Thymus (tissue), 11 donors: ENCODE data around the gene MRFAP1. TPM values are rescaled to one million over a fixed set of nuclear protein-coding genes. Genes with fewer than 3 reads are reported as not detected.

Source experiments
- DNase-seq, 9 donors: peaks; one replicate each; pipeline ENCODE4 v3.0.0-alpha.2; 2013; ENCODE audit warnings: low spot score in 9 of 9, low read depth in 6 of 9, missing footprints in 1 of 9
- H3K27ac ChIP-seq, 2 donors: one replicate each; pipeline ENCODE4 v1.5.1; 2013; ENCODE audit warnings: control low read depth in 1 of 2, low read depth in 1 of 2, low read length in 1 of 2, mild to moderate bottlenecking in 1 of 2, moderate library complexity in 1 of 2
- H3K27me3 ChIP-seq, 2 donors: one replicate each; pipeline ENCODE4 v1.5.1; 2013; ENCODE audit warnings: low read length in 1 of 2; ENCODE audit not compliant: control insufficient read depth in 2 of 2, insufficient read depth in 1 of 2
- H3K36me3 ChIP-seq, 2 donors: one replicate each; pipeline ENCODE4 v1.5.1; 2013; ENCODE audit warnings: low read length in 1 of 2, mild to moderate bottlenecking in 1 of 2, moderate library complexity in 1 of 2; ENCODE audit not compliant: control insufficient read depth in 2 of 2, insufficient read depth in 2 of 2
- H3K4me1 ChIP-seq, 2 donors: one replicate each; pipeline ENCODE4 v1.5.1; 2013; ENCODE audit warnings: low read length in 2 of 2; ENCODE audit not compliant: control insufficient read depth in 2 of 2, insufficient read depth in 2 of 2
- H3K4me3 ChIP-seq, 2 donors: one replicate each; pipeline ENCODE4 v1.5.1; 2013; ENCODE audit warnings: low read length in 2 of 2, control low read depth in 1 of 2, mild to moderate bottlenecking in 1 of 2
- H3K9me3 ChIP-seq, 2 donors: one replicate each; pipeline ENCODE4 v1.5.1; 2013; ENCODE audit warnings: low read length in 1 of 2, mild to moderate bottlenecking in 1 of 2; ENCODE audit not compliant: control insufficient read depth in 2 of 2, insufficient read depth in 1 of 2
- WGBS: extraction: QIAGEN DNeasy Blood & Tissue Kit; methylation state at CpG from one replicate; pipeline ENCODE4 v1.1.7; 2013; 5-methylcytosine and 5-hydroxymethylcytosine counted together
- polyA plus RNA-seq: library from polyadenylated mRNA; stranded (reverse); fragments of 200-250 nt; gene quantifications from one replicate; pipeline ENCODE4 v1.2.3, GENCODE V29; 2013
- total RNA-seq: library from RNA; stranded (reverse); fragments of 120-200 nt; gene quantifications from one replicate; pipeline ENCODE4 v1.2.4, GENCODE V29; 2013
- donor health status: healthy.

MRFAP1 gene
- total and polyA plus RNA-seq, 2 donors, result 67.3 to 302 TPM

DNA sequence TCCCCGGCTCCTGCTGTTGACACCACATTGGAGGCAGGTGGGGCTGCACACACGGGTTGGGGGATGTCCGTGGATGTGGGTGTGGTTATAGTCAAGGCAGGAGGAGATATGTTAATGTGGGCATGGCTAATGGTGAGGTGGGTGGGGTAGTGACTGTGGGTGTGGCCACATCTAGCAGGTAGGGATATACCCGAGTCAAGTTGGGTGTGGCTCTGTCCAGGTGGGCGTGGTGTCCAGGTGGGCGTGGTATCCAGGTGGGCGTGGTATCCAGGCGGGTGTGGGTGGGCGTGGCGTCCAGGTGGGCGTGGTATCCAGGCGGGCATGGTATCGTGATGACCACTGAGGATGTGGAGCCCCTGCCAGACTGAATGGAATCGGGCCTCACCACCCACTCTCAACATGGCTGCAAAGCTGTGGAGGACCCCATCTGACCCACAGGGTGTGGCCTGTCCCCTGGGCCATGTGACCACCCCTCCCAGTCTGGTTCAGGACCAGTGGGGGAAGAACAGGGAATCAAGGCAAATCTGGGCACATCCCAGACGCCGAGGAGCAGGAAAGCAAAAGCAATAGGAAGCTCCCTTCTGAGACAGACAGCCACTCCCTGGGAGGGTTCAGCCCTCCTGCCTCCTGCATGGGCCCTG lies 44.5 kb upstream of the MRFAP1 start:
- H3K4me3 ChIP-seq, result no peak overlapping the region
- H3K9me3 ChIP-seq, result no peaks in the 10 kb centered on the region
- H3K4me1 ChIP-seq, result no peaks in the 10 kb centered on the region
- H3K27ac ChIP-seq, result no peak overlapping the region
- no peak for DNase-seq
- 93% methylated on average over 16 of the region's 16 CpGs for WGBS
- peaks cover 17 to 46% of the 10 kb centered on the region in 2 donors for H3K36me3 ChIP-seq
- no peaks in the 10 kb centered on the region for H3K27me3 ChIP-seq

GRCh38 chr4:6596948-6597347 lies 43.5 kb upstream of the MRFAP1 start:
- H3K27ac ChIP-seq, result no peak overlapping the region
- no peaks in the 10 kb centered on the region for H3K9me3 ChIP-seq
- DNase-seq, result no peak
- no peaks in the 10 kb centered on the region for H3K27me3 ChIP-seq
- H3K4me3 ChIP-seq, result no peak overlapping the region
- 97% methylated on average over 17 of the region's 17 CpGs for WGBS
- no peaks in the 10 kb centered on the region for H3K4me1 ChIP-seq
- peaks cover 15 to 46% of the 10 kb centered on the region in 2 donors for H3K36me3 ChIP-seq

DNA sequence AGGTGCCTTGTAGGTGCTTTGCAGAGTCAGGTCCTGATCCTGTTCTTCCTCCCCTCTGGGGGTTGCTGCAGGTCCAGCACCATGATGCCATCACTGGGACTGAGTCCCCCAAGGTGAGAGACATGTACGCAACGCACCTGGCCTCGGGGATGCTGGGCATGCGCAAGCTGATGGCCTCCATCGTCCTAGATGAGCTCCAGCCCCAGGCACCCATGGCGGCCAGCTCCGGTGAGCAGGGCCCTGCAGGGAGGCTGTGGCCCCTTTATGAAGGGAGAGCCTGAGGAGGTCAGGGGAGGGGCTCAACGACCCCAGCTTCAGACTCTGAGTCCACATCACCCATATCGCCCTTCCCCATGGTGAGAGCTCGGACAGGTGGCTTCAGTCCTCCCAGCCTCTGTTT lies 42.4 kb upstream of the MRFAP1 start:
- Histone ChIP-seq H3K9me3 (no peaks in the 10 kb centered on the region), H3K27me3 (no peaks in the 10 kb centered on the region), H3K4me3 (no peak overlapping the region), H3K27ac (no peak overlapping the region), H3K4me1 (no peaks in the 10 kb centered on the region), H3K36me3 (peaks cover 15 to 49% of the 10 kb centered on the region in 2 donors)
- 97% methylated on average over 10 of the region's 10 CpGs for WGBS
- no peak for DNase-seq

DNA sequence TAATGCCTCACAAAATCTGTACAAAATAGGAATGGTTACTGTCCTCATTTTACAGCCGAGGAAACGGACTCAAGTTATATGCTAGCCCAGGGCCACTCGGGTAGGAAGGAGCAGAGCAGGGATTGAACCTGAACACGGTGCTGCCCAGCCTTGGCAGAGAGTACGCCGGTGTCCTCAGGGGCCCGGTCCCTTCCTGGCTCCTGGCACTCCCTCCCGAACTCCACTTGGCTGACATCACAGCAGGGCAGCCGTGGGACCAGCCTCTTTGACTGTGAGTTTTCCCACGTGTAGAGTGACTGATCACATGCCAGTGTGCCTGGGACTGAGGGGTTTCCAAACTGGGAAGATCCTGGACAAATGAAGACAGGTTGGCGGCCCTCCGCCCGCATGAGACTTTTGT lies 41.8 kb upstream of the MRFAP1 start:
- H3K9me3 ChIP-seq, result no peaks in the 10 kb centered on the region
- H3K4me3 ChIP-seq, result no peak overlapping the region
- no peaks in the 10 kb centered on the region for H3K4me1 ChIP-seq
- no peak for DNase-seq
- no peak overlapping the region for H3K27ac ChIP-seq
- peaks cover 11 to 47% of the 10 kb centered on the region in 2 donors for H3K36me3 ChIP-seq
- 94% methylated on average over 13 of the region's 13 CpGs for WGBS
- no peaks in the 10 kb centered on the region for H3K27me3 ChIP-seq

DNA sequence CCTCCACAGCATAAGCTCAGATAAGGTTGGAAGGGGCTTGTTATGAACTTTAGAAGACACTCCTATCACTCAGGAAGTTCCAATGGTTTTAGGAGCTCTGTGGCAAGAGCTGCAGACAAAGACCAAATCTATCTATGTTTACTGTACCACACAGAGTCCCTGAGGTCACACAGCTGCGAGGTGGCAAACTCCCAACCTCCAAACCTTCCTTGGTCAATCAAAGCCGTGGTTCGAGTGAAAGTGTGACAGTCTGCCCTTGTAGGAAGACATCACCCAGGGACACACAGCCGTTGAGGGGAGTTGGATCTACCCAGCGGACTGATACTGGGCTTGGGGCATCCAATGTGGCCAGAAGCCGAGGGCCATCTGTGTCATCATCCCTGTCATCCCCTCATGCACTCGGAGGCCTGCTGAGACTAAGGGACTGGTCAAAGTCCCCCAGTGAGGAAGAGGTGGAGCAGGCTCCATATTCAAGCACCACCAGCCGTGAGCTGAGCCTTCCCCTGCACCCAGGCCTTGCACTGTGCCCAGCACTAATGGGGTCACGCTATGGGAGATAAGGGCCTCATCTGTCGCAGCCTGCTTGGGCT lies 38.7 kb upstream of the MRFAP1 start:
- H3K27ac ChIP-seq, result no peak overlapping the region
- peaks cover 17 to 46% of the 10 kb centered on the region in 2 donors for H3K36me3 ChIP-seq
- 95% methylated on average over 10 of the region's 10 CpGs for WGBS
- H3K27me3 ChIP-seq, result no peaks in the 10 kb centered on the region
- H3K4me3 ChIP-seq, result no peak overlapping the region
- no peak for DNase-seq
- H3K9me3 ChIP-seq, result peaks cover 4 to 14% of the 10 kb centered on the region in 2 donors
- H3K4me1 ChIP-seq, result no peaks in the 10 kb centered on the region

DNA sequence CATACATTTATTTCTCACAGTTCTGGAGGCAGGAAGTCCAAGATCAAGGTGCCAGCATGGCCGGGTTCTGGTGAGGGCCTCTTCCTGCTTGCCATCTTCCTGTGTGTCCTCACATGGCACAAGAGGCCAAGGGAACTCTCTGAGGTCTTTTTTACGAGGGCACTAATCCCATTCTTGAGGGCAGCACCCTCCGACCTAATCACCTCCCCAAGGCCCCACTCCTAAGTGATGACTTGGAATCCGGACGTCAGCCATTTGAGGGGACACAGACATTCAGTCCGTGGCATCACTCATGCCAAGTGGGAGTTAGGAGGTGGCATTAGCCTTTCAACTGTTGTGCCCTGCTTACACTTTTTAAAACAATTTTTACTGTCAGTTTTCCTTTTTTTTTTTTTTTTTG lies 38.2 kb upstream of the MRFAP1 start:
- Histone ChIP-seq H3K4me3 (no peak overlapping the region), H3K27ac (no peak overlapping the region), H3K4me1 (no peaks in the 10 kb centered on the region), H3K36me3 (peaks cover 17 to 45% of the 10 kb centered on the region in 2 donors), H3K27me3 (no peaks in the 10 kb centered on the region), H3K9me3 (peaks cover 4 to 14% of the 10 kb centered on the region in 2 donors)
- 97% methylated on average over 6 of the region's 6 CpGs for WGBS
- DNase-seq, result no peak

DNA sequence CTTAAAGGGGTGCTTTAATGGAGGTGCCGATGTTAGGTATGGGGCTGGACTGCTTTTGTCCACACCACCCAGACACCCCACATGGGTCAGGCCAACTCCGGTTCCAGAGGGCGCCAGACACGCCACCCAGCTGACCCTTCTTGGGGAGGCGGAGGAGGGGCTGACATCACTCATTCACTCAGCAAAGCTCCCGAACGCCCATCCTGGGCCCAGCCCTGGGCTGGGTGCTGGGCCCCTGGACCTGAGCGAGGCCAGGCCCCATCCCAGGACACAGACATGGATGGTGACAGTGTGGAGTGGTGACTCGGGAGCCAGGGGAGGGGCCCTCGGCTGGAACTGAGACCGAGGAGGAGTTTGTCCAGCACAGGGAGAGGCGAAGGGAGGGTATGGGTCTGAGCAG lies 37.4 kb upstream of the MRFAP1 start:
- Histone ChIP-seq H3K36me3 (peaks cover 17 to 41% of the 10 kb centered on the region in 2 donors), H3K27me3 (no peaks in the 10 kb centered on the region), H3K4me3 (no peak overlapping the region), H3K9me3 (peaks cover 4 to 14% of the 10 kb centered on the region in 2 donors), H3K4me1 (no peaks in the 10 kb centered on the region), H3K27ac (no peak overlapping the region)
- DNase-seq, result no peak
- WGBS, result 93% methylated on average over 12 of the region's 12 CpGs

DNA sequence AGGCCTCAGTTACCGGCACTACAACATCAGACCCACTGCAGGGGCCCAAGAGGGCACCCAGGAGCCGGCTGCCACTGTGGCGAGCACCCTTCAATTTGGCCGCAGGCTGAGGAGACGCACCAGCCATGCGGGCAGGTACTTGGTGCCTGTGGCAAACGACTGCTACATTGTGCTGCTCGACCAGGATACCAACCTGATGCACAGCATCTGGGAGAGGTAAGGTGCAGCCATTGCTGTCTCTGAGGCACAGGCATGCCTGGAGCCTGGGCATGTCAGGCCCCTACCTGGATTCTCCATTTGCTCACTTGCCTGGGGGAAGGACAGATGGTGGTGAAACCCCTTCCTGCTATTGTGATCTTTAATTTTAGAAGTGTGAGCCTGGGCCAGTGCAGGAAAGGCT lies 35.4 kb upstream of the MRFAP1 start:
- no peak for DNase-seq
- H3K4me3 ChIP-seq, result no peak overlapping the region
- 98% methylated on average over 8 of the region's 8 CpGs for WGBS
- H3K36me3 ChIP-seq, result peaks cover 24 to 54% of the 10 kb centered on the region in 2 donors
- peaks cover 4 to 14% of the 10 kb centered on the region in 2 donors for H3K9me3 ChIP-seq
- H3K4me1 ChIP-seq, result no peaks in the 10 kb centered on the region
- H3K27ac ChIP-seq, result no peak overlapping the region
- no peaks in the 10 kb centered on the region for H3K27me3 ChIP-seq

DNA sequence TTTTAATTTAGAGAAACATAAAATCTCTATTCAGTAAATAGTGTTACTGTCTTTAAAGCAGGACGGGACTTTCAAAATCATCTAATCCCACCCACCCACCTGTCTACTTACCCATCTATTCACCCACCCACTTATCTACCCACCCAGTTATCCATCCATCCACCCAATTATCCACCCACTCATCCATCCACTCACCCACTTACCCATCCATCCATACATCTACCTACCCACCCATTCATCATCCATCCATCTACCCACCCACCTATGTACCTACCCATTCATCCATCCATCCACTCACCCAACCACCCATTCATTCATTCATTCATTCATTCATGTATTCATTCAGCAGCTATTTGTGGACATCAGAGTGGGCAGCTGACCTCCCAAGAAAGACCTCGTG lies 34.9 kb upstream of the MRFAP1 start:
- no peaks in the 10 kb centered on the region for H3K27me3 ChIP-seq
- no peak overlapping the region for H3K4me3 ChIP-seq
- 95% methylated on average over 2 of the region's 2 CpGs for WGBS
- H3K36me3 ChIP-seq, result peaks cover 25 to 54% of the 10 kb centered on the region in 2 donors
- no peak overlapping the region for H3K27ac ChIP-seq
- H3K4me1 ChIP-seq, result no peaks in the 10 kb centered on the region
- H3K9me3 ChIP-seq, result peaks cover 4 to 14% of the 10 kb centered on the region in 2 donors
- no peak for DNase-seq
